HG03066 (cell line): ENCODE data around the gene PATZ1.
"Not testable (repeated sequence)": the region's sequence is repeated elsewhere in the genome, so short reads cannot be mapped to it uniquely, and the experiment has no call there.

ENCODE experiments used
- ATAC-seq: cut with Tn5 transposase; IDR thresholded peaks from one replicate; pipeline ENCODE4 v1.9.1; 2021; ENCODE audit warnings: low read depth; ENCODE audit not compliant: unreplicated experiment

Gene PATZ1

DNA sequence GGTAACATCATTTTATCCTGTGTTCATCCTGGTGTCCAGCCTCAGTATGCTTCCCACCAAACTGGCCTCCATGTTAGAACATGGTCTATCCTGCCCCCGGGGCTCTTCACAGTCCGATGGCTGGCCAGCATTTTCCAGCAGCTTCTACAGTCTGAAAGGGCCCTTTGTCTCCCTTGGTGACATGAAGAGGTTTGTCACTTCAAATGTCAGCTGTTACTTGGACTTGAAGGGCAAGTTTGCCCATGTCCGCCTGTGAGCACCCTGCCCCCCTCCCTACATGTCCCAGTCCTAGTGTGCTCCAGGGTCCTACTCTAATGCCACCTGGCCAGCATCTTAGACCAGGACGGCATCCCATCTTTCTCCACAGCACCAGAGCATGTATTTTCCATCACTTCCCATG is 24.7 kb downstream of the PATZ1 start:
- no peak for ATAC-seq

DNA sequence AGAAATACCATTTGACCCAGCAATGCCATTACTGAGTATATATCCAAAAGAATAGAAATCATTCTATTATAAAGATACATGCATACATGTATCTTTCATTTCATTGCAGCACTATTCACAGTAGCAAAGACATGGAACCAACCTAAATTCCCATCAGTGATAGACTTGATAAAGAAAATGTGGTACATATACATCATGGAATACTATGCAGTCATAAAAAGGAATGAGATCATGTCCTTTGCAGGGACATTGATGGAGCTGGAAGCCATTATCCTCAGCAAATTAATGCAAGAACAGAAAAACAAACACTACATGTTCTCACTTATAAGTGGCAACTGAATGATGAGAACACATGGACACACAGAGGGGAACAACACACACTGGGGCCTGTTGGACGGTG is 31.9 kb downstream of the PATZ1 start:
- ATAC-seq: not testable (repeated sequence)

DNA sequence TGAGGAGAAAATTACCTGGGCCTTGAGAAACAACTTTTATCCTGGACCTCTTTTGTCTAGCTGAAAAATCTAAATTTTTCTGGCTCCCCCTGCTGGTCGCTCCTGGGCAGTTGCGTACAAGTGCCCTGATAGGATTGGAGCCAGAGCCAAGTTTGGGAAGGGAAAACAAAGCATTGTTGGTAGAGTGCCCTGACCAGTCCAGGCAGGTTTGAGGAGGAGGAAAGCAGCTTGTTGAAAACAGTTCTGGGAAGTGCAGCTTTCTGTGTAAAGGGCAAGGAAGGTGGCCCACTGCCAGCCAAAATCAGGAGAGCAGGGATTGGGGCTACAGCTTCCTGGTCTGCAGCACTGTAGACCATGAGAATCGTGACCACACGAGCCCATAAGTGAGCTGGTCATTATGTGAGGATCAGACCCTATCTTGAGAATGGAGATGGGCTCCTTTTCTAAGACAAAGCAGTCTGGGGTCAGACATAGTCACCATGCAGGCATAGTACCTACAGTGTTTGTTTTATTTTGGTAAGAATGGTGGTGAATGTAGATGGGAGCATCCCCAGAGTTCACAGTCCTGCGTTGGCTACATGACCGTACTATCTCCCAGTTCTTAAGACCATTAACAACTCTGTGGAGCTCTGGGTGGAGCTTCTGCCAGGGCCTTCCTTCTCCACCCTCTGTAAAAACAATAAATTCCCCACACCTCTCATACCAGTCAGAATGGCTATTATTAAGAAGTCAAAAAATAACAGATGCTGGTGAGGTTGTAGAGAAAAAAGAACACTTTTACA is 32.6 kb downstream of the PATZ1 start:
- no peak for ATAC-seq

DNA sequence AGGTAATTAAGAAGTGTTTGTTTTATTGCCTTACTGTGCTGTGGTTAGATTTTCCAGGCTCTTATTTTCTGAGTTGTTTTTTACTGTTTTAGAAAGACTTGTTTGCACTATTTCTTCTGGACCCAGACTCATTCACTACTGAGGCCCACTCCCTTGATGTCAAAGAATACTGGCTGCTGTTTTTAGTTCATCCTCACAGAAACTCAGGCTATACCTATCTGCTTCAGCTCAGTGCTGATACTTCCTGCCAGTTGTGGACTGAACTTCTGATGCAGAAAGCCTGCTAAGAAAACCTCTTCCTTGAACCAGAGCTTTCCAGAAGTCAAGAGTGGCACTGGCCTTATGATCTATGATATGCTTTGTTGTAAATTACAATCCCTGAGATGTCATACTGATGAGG is 38.0 kb downstream of the PATZ1 start:
- ATAC-seq: no peak

DNA sequence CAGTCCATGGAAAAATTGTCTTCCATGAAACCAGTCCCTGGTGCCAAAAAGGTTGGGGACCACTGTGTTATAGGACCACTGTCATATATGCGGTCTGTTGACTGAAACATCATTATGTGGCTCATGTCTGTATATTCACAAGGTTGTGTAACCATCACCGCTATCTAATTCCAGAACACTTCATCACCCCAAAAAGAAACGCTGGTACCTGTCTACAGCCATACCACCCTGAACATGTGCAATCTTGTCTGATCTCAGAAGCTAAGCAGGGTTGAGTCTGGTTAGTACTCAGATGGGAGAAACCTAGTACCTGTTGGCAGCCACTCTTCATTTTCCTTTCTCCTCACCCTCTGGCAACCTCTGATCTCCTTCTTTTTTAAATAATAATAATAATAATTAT is 41.0 kb downstream of the PATZ1 start:
- ATAC-seq: no peak

DNA sequence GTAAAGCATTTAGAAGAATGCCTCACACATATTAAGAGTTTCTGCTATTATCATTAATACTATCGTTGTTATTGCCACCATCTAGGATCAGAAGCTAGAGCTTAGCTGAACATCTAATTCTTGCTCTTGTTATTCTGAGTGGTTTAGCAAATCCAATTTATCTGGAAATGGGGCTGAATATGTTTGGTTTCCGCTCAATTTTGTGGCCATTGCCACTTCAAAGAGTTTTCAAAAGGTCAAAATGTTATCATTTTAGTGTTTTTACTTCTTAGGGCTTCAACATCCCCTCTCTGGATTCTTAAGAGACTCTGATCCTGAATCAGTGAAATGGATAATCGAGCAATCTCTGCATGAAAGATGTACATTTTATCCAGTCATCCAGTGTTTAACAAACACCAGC is 43.6 kb downstream of the PATZ1 start:
- no peak for ATAC-seq

DNA sequence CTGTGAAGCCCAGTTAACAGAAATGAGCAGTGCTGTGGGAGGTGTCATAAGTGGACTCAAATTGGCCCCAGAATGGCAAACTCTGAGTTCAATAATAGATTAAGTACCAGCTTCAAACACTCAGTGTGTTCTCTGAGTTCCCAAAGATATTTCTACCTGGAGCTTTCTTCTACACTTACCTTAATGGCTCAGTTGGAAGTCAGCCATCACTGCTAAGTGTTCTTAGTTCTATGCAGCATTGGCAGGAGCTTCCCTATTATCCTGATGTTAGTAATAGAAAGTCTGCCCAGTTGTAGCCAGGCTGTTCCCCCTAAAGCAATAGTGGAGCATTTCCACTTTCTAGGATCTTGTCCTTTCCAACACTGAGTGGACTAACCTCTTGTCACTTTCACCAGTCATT is 44.1 kb downstream of the PATZ1 start:
- no peak for ATAC-seq

DNA sequence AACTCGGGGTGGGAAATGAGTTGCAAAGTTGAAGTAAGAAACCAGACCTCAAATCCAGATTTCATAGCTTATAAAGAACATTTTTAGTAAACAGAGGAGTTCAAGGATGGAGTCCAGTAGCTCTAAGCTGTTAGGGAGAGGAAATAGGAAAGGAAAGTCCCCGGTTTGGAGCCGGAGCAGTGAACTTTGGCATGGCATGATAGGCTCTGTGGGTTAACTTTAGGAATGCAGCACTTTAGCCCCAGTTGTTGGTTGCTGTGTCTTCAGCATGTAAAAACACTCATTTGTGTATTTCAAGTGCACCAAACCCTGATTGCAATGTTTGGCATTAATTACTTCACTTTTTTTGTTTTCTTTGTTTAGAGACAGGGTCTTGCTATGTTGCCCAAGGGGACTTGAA is 45.2 kb downstream of the PATZ1 start:
- ATAC-seq: no peak

DNA sequence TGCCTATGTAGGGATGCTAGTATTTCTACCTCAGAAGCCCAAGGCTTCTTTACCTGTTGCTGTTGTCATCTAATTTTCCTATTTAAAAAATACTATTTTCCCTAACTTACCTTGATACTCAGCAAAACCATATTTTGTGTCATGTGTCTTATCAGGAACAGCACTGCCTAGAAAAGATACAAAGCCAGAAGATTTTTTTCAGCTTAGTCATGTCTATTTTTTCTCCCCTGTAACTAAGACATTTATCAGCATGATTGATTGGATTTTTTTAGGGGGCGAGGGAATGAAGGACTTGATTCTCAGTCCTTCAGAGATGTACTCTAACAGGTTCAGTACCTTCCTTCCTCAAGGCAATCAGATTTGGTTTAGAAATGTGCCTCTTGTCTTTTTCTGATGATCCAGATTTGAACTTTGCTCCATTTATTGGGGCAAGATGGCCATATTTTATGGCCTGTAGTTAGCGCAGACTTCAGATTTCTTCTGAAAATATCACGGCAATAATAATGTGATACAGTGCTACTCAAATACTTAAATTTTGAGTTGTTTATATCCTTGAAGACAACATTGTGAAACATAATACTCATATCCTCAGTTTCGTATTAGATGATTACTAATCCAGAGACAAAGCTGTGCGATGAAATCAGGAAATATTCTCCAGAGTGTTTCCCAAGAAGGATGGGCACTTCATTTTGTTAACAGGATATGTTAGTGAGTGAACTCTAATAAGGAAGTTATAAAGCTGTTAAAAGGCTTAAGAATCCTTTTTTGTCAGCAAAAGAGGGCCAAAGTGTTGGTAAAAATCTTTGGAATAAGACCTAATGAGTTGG is 50.1 kb downstream of the PATZ1 start:
- no peak for ATAC-seq

DNA sequence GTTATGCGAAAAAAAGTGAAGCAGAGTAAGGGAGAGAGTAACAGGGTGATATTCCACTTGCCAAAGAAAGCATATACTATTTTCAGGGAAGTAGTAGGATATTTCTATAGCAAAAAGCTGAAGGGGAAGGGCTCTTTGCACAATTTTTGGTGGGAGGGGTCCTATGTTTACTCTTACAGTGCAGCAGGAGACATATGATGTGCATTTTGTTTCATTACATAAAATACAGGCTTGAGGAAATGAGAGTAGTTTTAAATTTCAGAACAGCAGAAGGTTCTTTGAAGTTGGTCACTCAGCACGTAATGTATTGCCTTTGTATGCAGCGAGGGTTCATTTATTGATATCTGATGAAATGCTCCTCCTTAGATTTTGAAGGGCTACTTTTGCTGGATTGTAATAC is 50.8 kb downstream of the PATZ1 start:
- no peak for ATAC-seq

DNA sequence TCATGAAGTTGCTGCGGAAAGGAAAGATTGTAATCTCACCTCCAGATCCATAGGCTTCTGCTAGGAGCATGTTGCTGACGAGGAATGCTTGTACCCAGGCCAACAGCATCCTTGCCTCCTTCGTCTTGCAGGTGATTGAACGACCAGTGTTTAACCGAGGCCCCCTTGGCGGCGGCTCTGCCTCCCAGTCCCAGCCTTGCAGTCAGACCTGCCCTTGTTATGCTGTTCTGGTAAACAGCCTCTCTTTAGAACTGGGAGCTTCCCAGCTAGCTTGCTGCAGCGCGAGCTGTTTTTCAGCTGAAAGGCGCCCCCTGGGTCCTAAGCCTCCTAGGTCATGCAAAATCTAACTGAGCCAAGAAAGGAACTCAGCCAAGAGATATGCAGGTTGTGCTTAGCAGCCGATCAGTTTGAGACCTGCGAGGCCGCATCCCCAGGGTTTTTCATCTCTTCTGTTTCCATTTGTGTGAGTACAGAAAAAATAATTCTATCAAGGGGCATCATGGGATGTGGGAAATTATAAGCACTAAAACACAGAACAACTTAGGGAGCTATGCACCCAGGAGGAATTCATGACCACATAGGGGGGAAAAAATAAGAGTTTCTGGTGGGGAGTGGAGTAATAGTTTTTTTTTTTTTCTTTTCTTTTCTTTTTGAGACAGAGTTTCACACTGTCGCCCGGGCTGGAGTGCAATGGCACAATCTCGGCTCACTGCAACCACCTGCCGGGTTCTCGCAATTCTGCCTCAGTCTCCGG is 53.7 kb downstream of the PATZ1 start, which contains the start of gene PIK3IP1:
Gene PIK3IP1, minus strand, starts transcription at position 253 of the 754 bp plus-strand sequence. Its CDS starts 144 bp downstream, at position 109.
- ATAC-seq: no peak

DNA sequence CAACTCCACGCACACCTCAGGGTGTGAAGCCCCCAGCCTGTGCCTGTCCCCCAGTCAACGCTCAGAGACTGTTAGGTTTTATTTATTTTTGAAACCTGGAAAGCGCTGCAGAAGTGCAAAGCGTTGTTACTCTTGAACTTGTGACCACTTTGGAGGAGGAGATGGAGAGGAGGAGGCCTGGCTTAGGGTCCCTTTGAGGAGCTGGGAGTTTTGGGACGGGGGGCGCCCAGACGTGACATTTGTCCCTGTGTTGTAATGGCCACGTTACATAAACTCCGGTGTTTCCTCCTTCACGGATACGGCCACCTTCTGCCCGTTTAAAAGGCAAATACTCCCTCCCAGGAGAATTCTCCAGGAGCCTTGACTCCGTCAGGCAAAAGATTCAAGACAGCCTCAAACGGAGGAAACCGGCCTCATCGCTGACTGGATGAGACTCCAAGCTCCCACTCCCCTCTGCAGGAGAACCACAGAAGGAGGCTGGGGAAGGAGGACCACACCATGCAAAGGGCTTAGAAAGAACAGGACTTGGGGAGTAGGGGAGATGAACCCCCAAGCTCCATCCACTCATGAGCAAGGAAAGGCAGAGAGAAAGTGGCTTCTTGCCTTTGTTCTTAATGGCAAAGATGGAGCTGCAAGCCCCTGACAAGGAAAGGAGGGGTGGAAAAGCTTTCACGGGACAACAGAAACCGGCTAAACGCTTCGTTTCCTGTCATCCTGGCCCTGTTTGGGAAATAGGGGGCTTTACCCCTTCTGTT is 54.5 kb downstream of the PATZ1 start:
- ATAC-seq: no peak

DNA sequence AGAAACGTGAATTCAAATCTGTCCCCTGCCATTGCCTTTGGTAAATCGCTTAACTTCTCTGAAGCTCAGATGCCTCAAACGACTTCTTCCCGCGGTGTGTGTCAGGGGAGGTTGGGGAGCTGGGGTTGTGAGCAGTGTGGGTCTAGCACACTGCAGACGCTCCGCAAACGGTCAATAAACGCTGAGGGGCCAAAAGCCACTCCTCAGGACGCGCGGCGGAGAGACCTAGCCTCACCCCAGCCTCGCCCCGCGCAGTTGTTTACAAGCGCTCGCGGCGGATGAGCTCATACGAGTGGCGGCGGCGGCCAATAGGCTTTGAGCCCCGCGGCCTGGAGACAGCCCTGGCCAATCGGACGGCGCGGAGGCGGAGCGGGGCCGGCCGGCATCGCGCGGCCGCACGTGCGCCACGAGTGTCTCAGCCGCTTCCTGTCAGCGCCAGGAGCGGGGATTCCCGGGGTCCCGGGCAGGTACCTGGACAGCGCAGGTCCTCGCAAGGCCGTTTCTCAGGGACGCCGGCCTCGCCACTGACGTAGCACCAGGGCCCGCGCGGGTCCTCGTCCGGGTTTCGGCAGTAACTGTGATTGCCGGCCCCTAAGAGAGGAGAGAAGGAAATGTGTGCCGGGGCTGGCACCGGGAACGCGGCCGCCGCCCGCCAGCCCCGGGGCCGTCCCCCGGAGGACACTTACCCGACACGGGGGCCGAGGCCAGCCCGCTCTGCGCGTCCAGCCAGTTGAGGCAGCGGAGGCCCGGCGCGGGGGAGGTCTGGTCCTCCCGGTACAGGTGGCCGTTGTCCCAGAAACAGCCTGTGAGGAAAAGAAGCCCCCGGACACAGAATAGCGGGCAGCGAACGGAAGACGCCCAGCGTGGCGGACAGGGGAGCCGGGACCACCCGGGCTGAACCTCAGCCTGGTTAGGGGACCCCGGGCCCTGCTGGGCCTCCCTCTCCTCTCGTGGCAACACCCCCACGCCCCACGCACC is 55.4 kb downstream of the PATZ1 start:
- peak; percentile 76 for ATAC-seq

DNA sequence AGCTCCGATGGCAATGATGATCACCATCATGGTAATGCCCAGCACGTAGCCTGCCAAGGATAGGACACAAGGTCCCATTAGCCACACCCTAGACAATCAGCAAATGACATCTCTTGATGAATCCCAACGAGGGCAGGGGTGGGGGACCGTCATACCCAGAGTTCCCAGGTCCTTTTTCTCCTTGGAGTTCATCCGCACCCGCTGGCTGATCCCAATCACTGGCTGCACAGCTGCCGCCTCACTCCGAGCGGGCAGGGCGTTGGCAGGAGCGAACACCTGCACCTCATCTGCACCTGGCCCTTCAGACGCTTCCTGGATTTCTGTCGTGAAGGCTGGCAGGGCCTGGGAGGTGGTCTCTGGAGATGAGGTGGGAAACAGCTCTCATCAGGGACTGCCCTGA is 56.8 kb downstream of the PATZ1 start:
- ATAC-seq: no peak

DNA sequence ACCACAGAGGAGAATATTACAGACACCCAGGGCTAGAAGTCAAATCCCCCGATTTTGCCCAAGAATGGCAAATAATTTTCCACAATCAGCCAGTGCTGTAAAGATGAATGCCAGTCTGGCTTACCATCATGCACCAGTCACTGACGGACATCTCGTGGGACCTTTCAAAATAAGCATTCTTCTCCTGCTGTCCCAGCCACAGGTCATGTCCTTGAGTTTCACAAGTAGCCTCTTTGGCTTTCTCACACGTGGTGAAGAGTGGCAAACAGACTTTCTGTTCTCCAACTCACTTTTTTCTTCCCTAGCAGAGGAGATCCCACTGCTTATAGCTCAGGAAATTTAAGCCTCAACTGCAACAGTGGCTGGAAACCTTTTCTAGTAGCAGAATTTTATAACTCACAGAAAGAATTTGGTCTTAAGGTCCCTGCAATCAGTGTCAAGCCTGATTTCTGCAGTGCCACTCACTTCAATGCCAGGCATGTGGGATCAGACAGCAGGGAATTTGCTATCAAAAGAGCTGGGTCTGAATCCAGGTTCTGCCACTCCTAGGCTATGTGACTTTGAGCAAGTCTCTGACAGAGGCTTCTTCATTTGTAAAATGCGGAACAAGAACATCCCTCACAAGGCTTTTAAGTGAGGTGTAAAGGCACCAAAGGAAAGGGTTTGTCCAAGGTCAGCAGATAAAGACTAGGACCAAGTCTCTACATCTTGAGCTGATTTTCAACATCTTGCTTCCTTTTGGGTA is 57.5 kb downstream of the PATZ1 start:
- ATAC-seq: no peak

DNA sequence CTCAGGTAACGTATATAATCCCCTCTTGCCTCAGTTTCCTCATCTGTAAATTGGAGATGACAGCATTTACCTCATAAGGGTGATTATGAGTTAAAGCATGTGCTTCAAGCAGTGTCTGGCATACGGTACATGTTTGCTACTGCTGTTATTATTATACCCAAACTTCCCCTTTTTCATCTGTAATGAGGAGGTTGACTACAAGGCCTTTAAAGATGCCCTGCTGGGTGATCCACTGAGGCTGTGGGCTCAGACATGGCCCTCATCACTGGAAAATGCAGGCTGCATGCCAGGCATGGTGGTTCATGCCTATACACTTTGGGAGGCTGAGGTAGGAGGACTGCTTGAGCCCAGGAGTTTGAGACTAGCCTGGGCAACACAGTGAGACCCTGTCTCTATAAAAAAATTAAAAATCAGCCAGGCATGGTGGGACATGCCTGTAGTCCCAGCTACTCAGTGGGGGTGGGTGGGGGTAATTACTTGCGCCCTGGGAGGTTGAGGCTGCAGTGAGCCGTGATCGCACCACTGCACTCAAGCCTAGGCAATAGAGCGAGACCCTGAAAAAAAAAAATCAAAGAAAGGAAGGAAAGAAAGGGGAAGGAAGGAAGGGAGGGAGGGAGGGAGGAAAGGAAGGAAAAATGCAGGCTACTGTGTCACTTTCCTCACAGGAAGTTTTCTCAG is 58.2 kb downstream of the PATZ1 start:
- ATAC-seq: no peak

DNA sequence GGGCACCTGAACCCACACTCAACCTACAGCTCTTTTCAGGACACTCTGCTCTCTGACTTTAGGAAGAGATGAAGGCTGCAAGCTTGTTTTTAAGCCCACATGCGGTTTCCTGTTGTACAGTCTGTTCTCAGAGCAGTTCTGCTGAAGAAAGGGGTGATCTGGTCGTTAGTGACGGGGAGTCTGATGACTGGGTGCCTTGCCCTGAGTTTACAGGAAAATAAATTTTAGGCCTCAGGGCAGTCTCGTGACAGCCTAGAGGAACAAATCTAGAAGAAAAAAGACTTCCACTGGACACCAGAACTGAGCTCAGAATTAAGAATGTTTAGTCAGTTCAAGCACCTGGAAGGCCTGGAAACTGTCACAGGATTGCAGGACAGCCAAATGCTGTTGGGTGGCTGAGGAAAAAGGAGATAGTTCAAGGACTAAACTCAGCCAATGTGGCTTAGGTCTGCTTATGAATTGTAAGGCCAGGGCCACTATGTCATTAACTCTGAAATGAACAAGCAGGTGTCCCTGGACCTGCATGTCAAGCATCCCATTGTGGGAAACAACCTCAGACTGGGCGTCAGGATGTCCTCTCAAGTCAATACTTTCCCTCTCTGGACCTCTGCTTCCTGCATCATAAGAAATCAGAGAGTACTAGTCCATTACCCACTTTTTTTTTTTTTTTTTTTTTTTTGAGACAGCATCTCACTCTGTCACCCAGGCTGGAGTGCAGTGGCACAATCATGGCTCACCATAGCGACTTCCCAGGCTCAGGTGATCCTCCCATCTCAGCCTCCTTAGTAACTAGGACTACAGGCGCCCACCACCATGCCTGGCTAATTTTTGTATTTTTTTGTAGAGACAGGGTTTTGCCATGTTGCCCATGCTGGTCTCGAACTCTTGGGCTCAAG is 59.5 kb downstream of the PATZ1 start:
- no peak for ATAC-seq
